Activated T-helper 9 cell treated with anti-CD3 and anti-CD28 coated beads, Interleukin-2, amount 50 U/mL, for 16 hours (primary cell): ENCODE results near the gene CHFR.
"Not testable (repeated sequence)": the region's sequence is repeated elsewhere in the genome, so short reads cannot be mapped to it uniquely, and the experiment has no call there.

Experiments
- DNase-seq: peaks from one replicate; pipeline ENCODE4 v3.0.0-alpha.2; 2020; ENCODE audit warnings: low read depth

Gene CHFR

DNA sequence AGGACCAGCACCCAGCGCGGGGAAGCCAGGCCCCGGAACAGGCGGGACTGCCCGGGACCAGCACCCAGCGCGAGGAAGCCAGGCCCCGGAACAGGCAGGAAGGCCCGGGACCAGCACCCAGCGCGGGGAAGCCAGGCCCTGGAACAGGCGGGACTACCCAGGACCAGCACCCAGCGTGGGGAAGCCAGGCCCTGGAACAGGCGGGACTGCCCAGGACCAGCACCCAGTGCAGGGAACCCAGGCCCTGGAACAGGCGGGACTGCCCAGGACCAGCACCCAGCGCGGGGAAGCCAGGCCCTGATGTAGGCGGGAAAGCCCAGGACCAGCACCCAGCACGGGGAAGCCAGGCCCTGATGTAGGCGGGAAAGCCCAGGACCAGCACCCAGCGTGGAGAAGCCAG is 12.8 kb downstream of the CHFR start:
- DNase-seq, result not testable (repeated sequence)

DNA sequence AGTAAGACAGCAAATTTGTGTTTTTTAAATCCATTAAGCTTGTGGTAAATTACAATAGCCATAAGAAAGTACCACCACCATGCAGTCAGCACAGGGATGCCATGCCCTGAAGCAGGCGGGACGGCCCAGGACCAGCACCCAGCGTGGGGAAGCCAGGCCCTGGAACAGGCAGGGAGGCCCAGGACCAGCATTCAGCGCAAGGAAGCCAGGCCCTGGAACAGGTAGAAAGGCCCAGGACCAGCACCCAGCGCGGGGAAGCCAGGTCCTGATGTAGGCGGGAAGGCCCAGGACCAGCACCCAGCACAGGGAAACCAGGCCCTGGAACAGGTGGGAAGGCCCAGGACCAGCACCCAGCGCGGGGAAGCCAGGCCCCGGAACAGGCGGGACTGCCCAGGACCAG is 13.2 kb downstream of the CHFR start:
- no peak for DNase-seq

DNA sequence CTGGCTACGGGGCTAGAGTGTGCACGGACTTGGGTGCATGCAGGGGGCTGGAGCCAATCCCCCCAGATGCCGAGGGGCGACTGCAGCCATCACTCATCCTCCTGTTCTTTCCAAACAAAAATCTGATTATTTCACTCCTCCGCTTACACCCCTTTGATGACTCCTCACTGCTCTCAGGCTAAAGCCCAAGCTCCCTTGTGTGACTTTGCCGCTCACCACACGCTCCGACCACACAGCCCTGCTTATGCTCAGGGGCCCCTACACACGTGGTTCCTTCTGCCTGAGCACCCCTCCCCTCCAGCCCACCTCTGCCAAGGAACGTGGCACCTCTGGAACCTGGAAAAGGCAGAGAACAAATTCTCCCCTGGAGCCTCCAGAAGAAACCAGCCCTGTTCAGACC is 13.7 kb downstream of the CHFR start:
- DNase-seq, result no peak

DNA sequence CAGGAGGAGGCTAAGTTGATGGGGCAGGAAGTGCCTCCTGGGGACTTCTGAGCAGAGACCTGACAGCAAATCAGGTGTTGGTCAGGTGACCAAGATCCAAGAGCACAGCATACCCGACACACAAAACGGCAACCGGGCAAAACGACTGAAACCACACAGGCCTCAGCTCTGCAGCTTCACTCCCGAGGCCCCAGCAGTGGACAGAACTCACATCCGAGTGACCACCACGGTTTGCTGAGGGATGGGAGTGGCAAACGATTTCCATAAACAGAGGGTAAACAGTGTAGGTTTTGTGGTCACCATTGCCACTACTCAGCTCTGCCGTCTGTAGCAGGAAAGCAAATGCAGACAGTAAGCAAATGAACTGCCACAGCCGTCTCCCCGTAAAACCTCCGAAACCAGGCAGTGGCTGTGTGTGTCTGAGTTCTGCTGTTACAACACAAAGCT is 14.4 kb downstream of the CHFR start:
- DNase-seq, result no peak

GRCh38 chr12:132872073-132872855 is 15.1 kb downstream of the CHFR start:
- DNase-seq, result no peak

DNA sequence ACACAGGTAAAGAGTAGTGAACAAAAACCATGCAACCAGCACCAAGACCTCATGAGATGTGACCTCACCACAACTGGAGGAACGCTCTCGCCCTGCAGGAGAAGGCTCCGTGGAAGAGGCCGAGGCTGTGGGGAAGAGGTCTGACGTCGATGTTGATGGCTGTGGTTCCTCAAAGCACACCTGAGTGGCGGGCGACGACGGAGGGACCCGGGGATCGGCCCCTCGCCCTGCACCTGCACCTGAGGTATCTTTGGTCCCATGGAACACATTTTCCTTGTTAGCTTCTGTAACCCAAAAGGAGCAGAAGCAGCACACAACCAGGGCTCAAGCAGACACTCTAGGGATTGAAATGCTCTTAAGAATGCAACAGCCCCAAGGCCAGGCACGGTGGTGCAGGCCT is 17.9 kb downstream of the CHFR start:
- no peak for DNase-seq

GRCh38 chr12:132866251-132866828 is 21.1 kb downstream of the CHFR start:
- no peak for DNase-seq

DNA sequence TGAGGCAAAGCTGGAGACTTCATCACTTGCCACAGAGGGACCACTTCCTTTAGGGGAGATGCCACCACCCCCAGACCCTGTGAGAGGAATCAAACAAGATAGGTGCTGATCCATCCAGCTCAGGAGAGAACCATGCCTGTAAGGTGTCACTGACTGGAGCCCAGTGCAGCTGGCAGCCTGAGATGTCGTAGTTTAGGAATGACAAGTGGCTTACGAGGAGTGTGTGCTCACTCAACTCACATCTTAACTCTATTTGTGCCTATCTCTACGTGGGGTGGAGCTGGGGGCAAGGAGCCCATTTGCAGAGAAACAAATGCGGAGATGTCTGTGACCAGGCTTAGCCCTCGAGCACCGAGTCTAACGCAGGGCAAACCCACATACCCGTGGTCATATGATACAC is 25.8 kb downstream of the CHFR start:
- no peak for DNase-seq

DNA sequence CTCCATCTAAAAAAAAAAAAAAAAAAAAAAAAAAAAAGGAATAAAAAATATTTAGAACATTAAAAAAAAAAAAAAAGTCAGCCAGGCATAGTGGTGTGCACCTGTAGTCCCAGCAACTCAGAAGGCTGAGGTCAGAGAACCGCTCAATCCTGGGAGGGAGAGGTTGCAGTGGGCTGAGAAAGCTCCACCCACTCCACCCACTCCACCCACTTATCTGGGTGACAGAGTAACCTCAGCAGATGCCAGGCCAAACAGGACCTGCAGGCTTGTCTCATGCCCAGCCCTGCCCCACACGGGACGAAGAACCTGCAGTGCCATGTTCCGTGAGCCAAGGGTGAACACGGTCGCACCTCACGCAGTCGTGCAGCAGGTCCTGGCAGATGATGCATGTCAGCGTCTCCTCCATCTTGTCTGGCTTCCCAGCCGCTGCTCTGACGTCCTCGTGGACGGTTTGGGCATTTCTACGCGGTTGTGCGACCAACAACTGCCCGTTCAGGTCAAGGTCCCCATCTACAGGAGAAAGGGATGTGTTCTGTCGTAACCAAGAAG is 28.6 kb downstream of the CHFR start:
- DNase-seq, result no peak

DNA sequence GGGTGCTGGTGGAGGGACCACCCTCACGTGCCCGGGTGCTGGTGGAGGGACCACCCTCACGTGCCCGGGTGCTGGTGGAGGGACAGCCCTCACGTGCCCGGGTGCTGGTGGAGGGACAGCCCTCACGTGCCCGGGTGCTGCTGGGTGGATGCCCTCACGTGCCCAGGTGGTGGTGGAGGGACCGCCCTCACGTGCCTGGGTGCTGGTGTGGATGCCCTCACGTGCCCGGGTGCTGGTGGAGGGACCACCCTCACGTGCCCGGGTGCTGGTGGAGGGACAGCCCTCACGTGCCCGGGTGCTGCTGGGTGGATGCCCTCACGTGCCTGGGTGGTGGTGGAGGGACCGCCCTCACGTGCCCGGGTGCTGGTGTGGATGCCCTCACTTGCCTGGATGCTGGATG is 30.4 kb downstream of the CHFR start:
- not testable (repeated sequence) for DNase-seq

GRCh38 chr12:132856581-132856980 is 30.8 kb downstream of the CHFR start:
- DNase-seq, result no peak

DNA sequence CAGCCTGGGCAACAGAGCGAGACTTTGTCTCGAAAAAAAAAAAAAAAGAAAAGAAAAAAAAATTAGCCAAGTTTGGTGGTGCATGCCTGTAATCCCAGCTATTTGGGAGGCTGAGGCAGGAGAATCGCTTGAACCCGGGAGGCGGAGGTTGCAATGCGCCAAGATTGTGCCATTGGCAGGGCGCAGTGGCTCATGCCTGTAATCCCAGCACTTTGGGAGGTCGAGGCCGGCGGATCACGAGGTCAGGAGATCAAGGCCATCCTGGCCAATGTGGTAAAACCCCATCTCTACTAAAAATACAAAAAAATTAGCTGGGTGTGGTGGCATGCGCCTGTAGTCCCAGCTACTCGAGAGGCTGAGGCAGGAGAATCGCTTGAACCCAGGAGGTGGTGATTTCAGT is 32.2 kb downstream of the CHFR start:
- DNase-seq, result not testable (repeated sequence)

- DNase-seq, result no peak
Measured at GRCh38 chr12:132853285-132854092, 33.9 kb downstream of the CHFR start.

GRCh38 chr12:132852496-132852895 is 34.9 kb downstream of the CHFR start:
- DNase-seq, result no peak

- DNase-seq, result no peak
Measured at GRCh38 chr12:132851465-132851864, 35.9 kb downstream of the CHFR start.

GRCh38 chr12:132850291-132850690 is 37.1 kb downstream of the CHFR start:
- no peak for DNase-seq

GRCh38 chr12:132848521-132848920 is 38.9 kb downstream of the CHFR start:
- no peak for DNase-seq

DNA sequence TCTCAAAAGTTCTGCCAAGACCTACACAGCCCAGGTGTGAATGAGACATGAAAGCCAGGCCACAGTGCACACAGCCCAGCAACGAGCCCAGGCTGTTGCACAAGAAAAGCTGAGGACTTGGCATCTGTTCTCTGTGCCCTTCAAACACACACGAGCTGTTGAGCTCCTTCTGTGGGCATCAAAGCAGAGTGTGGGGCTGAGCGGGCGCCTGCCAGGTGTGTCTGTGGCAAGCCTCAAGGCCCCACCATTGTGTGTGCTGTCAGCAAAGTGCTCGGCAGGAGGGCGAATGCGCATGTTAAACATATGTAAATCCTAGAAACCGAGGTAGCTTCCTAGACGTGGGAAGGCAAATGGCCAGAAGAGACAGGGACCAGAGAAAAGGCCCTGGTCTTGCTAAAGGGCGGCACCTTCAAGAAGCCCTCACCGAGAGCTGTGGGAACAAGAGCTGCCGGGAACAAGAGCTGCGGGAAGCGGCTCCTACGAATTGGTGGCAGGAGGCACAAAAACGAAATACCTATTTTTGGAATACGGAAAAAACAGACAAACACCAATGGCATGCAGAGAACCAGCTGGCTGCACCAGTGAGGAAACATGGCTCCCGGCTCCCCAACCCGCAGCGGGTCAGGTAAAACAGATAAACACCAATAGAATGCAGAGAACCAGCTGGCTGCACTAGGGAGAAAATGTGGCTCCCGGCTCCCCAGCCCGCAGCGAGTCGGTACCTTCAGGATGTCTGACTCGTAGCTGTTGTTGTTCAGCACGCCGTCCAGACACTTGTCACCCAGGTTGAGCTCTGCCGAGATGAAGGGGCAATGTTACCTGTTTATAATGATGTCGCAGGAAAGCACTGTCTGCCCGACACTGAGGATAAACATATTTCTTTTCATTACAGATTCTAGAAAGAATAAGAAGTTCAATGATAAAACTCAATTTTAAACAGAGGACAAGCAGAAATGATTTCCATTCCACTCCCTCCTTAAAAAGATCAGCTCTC is 39.7 kb downstream of the CHFR start:
- DNase-seq, result no peak

DNA sequence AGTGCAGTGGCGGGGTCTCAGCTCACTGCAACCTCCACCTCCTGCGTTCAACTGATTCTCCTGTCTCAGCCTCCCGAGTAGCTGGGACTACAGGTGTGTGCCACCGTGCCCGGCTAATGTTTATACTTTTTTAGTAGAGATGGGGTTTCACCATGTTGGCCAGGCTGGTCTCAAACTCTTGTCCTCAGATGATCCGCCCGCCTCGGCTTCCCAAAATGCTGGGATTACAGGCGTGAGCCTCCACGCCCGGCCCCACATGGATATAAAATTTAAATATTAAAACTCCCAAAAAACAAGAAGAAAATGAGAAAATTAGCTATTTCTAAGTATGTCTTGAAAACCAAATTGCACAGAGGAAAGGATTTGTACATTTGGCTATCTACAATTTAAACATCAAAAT is 42.7 kb downstream of the CHFR start:
- not testable (repeated sequence) for DNase-seq

DNA sequence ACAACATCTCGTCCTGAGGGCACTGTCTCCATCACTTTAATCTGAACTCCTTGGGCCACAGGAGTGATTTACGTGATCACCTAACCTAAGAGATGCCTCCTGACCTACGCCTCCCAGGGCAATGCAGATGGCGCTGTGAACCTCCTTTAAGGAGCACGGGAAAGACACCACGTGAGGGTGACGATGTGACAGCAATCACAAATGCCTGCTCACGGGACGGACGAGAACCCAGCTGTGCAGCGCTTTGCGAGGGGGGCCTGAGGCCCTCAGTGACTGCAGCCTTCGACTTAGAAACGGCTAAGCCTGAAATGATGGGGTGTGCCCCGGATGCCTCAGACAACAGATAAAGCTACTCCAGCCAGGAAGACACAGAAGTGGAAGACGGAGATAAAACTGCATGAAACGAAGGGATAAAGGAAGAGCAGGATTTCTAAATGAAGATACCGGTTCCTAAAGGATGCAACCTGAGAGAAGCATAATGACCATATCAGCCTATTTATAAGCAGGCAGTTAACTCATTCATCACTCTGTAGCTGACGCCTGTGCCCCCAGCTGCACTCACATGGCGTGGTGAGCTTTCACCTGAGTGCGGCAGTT is 44.9 kb downstream of the CHFR start:
- no peak for DNase-seq

- no peak for DNase-seq
Measured at GRCh38 chr12:132841151-132841550, 46.3 kb downstream of the CHFR start.
